HEK293 (cell line): Measurements from ENCODE around the gene ARHGAP45.
A peak's percentile ranks its signal among the peaks of the same experiment; 100 is the strongest.

Experiments used
- CTCF ChIA-PET: fragments of 350-600 bp; formaldehyde crosslinking; extraction: SDS; loops from one replicate; lab custom pipeline; 2021; ENCODE audit warnings: antibody characterized with exemption; lab: Yijun Ruan, JAX
- POLR2A ChIA-PET: fragments of 300-600 bp; formaldehyde crosslinking; extraction: SDS; loops from one replicate; lab custom pipeline; 2020; ENCODE audit warnings: antibody characterized with exemption, inconsistent platforms; lab: Yijun Ruan, JAX
- H3K27ac ChIP-seq: fragments of 200-500 bp; sonication (Bioruptor generic); 2 replicates; pipeline ENCODE4 v1.5.1; 2014; ENCODE audit warnings: low read depth, low read length, control low read depth, inconsistent platforms; ENCODE audit errors: extremely low read depth
- H3K36me3 ChIP-seq, 2 experiments: fragments of 200-500 bp in 1 of 2; sonication (Bioruptor generic) in 1 of 2; 1 replicate in 1 of 2; 2 replicates in 1 of 2; pipeline ENCODE4 v1.5.1; 2014 to 2017; ENCODE audit warnings: inconsistent platforms in 2 of 2, low read length in 2 of 2; ENCODE audit not compliant: control insufficient read depth in 2 of 2, insufficient read depth in 1 of 2
- H3K4me1 ChIP-seq: fragments of 200-500 bp; sonication (Bioruptor generic); 2 replicates; pipeline ENCODE4 v1.5.1; 2014; ENCODE audit warnings: mild to moderate bottlenecking, low read length, inconsistent platforms; ENCODE audit not compliant: control insufficient read depth, insufficient read depth
- H3K4me3 ChIP-seq: 2 replicates; pipeline ENCODE4 v1.5.1; 2011; ENCODE audit warnings: low read depth, mild to moderate bottlenecking, control low read depth, low read length, moderate library complexity
- H3K9me3 ChIP-seq: fragments of 200-500 bp; sonication (Bioruptor generic); 2 replicates; pipeline ENCODE4 v1.5.1; 2014; ENCODE audit warnings: low read depth, low read length, inconsistent platforms; ENCODE audit not compliant: control insufficient read depth, insufficient read depth
- AEBP2 ChIP-seq: fragments of 450-650 bp; formaldehyde crosslinking; IDR thresholded peaks from 2 replicates; pipeline ENCODE4 v1.5.1; 2016; ENCODE audit warnings: missing biosample characterization, missing genetic modification characterization, borderline replicate concordance
- EGR2 ChIP-seq: fragments of 450-650 bp; formaldehyde crosslinking; IDR thresholded peaks from 2 replicates; pipeline ENCODE4 v1.5.1; 2016; ENCODE audit warnings: low read depth, missing biosample characterization, missing genetic modification characterization
- GFI1B ChIP-seq: fragments of 450-650 bp; formaldehyde crosslinking; IDR thresholded peaks from 2 replicates; pipeline ENCODE4 v1.5.1; 2016; ENCODE audit warnings: missing biosample characterization, missing genetic modification characterization
- GLIS2 ChIP-seq: fragments of 450-650 bp; formaldehyde crosslinking; IDR thresholded peaks from 2 replicates; pipeline ENCODE4 v1.5.1; 2016; ENCODE audit warnings: missing biosample characterization, missing genetic modification characterization
- YY1 ChIP-seq: fragments of 450-650 bp; formaldehyde crosslinking; IDR thresholded peaks from 2 replicates; pipeline ENCODE4 v1.5.1; 2018; ENCODE audit warnings: missing biosample characterization, missing genetic modification characterization
- ZBTB6 ChIP-seq: fragments of 450-650 bp; formaldehyde crosslinking; IDR thresholded peaks from 2 replicates; pipeline ENCODE4 v1.5.1; 2017; ENCODE audit warnings: missing biosample characterization, missing genetic modification characterization
- ZFHX2 ChIP-seq: fragments of 450-650 bp; formaldehyde crosslinking; conservative IDR thresholded peaks from 2 replicates; pipeline ENCODE4 v1.5.1; 2016; ENCODE audit warnings: missing biosample characterization, missing genetic modification characterization
- ZNF133 ChIP-seq: fragments of 450-650 bp; formaldehyde crosslinking; IDR thresholded peaks from 2 replicates; pipeline ENCODE4 v1.5.1; 2016; ENCODE audit warnings: missing biosample characterization, missing genetic modification characterization
- ZNF146 ChIP-seq: fragments of 450-650 bp; formaldehyde crosslinking; IDR thresholded peaks from 2 replicates; pipeline ENCODE4 v1.5.1; 2016; ENCODE audit warnings: missing biosample characterization, missing genetic modification characterization
- ZNF18 ChIP-seq: fragments of 450-650 bp; formaldehyde crosslinking; IDR thresholded peaks from 2 replicates; pipeline ENCODE4 v1.5.1; 2016; ENCODE audit warnings: missing biosample characterization, missing genetic modification characterization
- ZNF223 ChIP-seq: fragments of 450-650 bp; formaldehyde crosslinking; IDR thresholded peaks from 2 replicates; pipeline ENCODE4 v1.5.1; 2016; ENCODE audit warnings: missing biosample characterization, missing genetic modification characterization
- ZNF239 ChIP-seq: fragments of 450-650 bp; formaldehyde crosslinking; IDR thresholded peaks from 2 replicates; pipeline ENCODE4 v1.5.1; 2016; ENCODE audit warnings: missing biosample characterization, missing genetic modification characterization
- ZNF248 ChIP-seq: fragments of 450-650 bp; formaldehyde crosslinking; IDR thresholded peaks from 2 replicates; pipeline ENCODE4 v1.5.1; 2017; ENCODE audit warnings: missing biosample characterization, missing genetic modification characterization
- ZNF311 ChIP-seq: fragments of 450-650 bp; formaldehyde crosslinking; IDR thresholded peaks from 2 replicates; pipeline ENCODE4 v1.5.1; 2017; ENCODE audit warnings: missing biosample characterization, missing genetic modification characterization, borderline replicate concordance
- ZNF324 ChIP-seq: fragments of 450-650 bp; formaldehyde crosslinking; IDR thresholded peaks from 2 replicates; pipeline ENCODE4 v1.5.1; 2016; ENCODE audit warnings: missing biosample characterization, missing genetic modification characterization
- ZNF335 ChIP-seq: fragments of 450-650 bp; formaldehyde crosslinking; conservative IDR thresholded peaks from 2 replicates; pipeline ENCODE4 v1.5.1; 2016; ENCODE audit warnings: missing biosample characterization, missing genetic modification characterization
- ZNF341 ChIP-seq: fragments of 450-650 bp; formaldehyde crosslinking; IDR thresholded peaks from 2 replicates; pipeline ENCODE4; 2016; ENCODE audit warnings: low read depth, missing biosample characterization, missing genetic modification characterization
- ZNF404 ChIP-seq: fragments of 450-650 bp; formaldehyde crosslinking; IDR thresholded peaks from 2 replicates; pipeline ENCODE4 v1.5.1; 2017; ENCODE audit warnings: missing biosample characterization, missing genetic modification characterization
- ZNF473 ChIP-seq: fragments of 450-650 bp; formaldehyde crosslinking; IDR thresholded peaks from 2 replicates; pipeline ENCODE4 v1.5.1; 2017; ENCODE audit warnings: missing biosample characterization, missing genetic modification characterization
- ZNF48 ChIP-seq: fragments of 450-650 bp; formaldehyde crosslinking; IDR thresholded peaks from 2 replicates; pipeline ENCODE4 v1.5.1; 2016; ENCODE audit warnings: missing biosample characterization, missing genetic modification characterization
- ZNF768 ChIP-seq: fragments of 450-650 bp; formaldehyde crosslinking; IDR thresholded peaks from 2 replicates; pipeline ENCODE4 v1.5.1; 2018; ENCODE audit warnings: missing biosample characterization, mild to moderate bottlenecking, missing genetic modification characterization
- ZNF791 ChIP-seq: fragments of 450-650 bp; formaldehyde crosslinking; IDR thresholded peaks from 2 replicates; pipeline ENCODE4 v1.5.1; 2016; ENCODE audit warnings: missing biosample characterization, missing genetic modification characterization

Gene ARHGAP45

GRCh38 chr19:1097810-1098176 is 30.8 kb downstream of the ARHGAP45 start:
- Histone ChIP-seq H3K9me3 (no peaks in the 10 kb centered on the region), H3K36me3 (peaks cover 8 to 14% of the 10 kb centered on the region in 2 experiments; a peak in 2 of 3 replicates), H3K4me1 (peaks cover 4% of the 10 kb centered on the region; the same call in 1 of the 2 replicates), H3K4me3 (no peak overlapping the region), H3K27ac (no peak overlapping the region)
- CTCF ChIA-PET = interaction anchor here (0.5 to 1.2 kb wide), 4 partner anchors 97 to 510 kb away, joined by 3 to 6 read pairs (median 3); no protein-coding TSS in a partner anchor
- no peak for TF ChIP-seq YY1 (tag by site-specific recombination)
- TF ChIP-seq ZNF341 = no peak
- TF ChIP-seq ZNF146 (tag by site-specific recombination) = no peak
- POLR2A ChIA-PET = no interaction called here

- TF ChIP-seq ZNF768 (peak; percentile 73; the same call in 1 of the 2 replicates), EGR2 (tag by site-specific recombination) (peak; percentile 17; the same call in 1 of the 2 replicates), ZNF335 (no peak), ZNF133 (no peak)
- Histone ChIP-seq H3K4me1 (peaks cover 4% of the 10 kb centered on the region; the same call in 1 of the 2 replicates), H3K36me3 (peaks cover 2 to 8% of the 10 kb centered on the region in 2 experiments; a peak in 2 of 3 replicates), H3K4me3 (no peak overlapping the region), H3K9me3 (no peaks in the 10 kb centered on the region), H3K27ac (no peak overlapping the region)
- ChIA-PET POLR2A (no interaction called here), CTCF (interaction anchor here (0.5 to 1.2 kb wide), 4 partner anchors 97 to 511 kb away, joined by 3 to 6 read pairs (median 4); no protein-coding TSS in a partner anchor)
Measured at GRCh38 chr19:1098177-1099051, 31.4 kb downstream of the ARHGAP45 start.

GRCh38 chr19:1101337-1101698 is 34.4 kb downstream of the ARHGAP45 start:
- POLR2A ChIA-PET = no interaction called here
- Histone ChIP-seq H3K4me3 (no peak overlapping the region), H3K9me3 (no peaks in the 10 kb centered on the region), H3K27ac (no peak overlapping the region), H3K36me3 (peaks cover 0 to 13% of the 10 kb centered on the region in 2 experiments; a peak in 1 of 3 replicates), H3K4me1 (no peaks in the 10 kb centered on the region; the same call in 1 of the 2 replicates)
- TF ChIP-seq ZNF18 (tag by site-specific recombination) (0 out of 2 replicates have a peak, but pooled peaks have one; percentile 5), GLIS2 (tag by site-specific recombination) (no peak), ZBTB6 (tag by site-specific recombination) (peak; percentile 64; the same call in 1 of the 2 replicates)
- CTCF ChIA-PET = interaction anchor here (0.6 to 1.1 kb wide), 5 partner anchors 11 to 178 kb away, joined by 3 to 4 read pairs (median 4); no protein-coding TSS in a partner anchor

- Histone ChIP-seq H3K9me3 (no peaks in the 10 kb centered on the region), H3K27ac (no peak overlapping the region), H3K36me3 (peaks cover 0 to 25% of the 10 kb centered on the region in 2 experiments; a peak in 1 of 3 replicates), H3K4me3 (no peak overlapping the region), H3K4me1 (no peaks in the 10 kb centered on the region; the same call in 1 of the 2 replicates)
- ChIA-PET POLR2A (interaction anchor here (0.6 to 2.2 kb wide), 9 partner anchors 19 to 166 kb away, joined by 3 to 16 read pairs (median 3); partner anchors contain the start of gene CIRBP), CTCF (interaction anchor here (0.6 to 3.2 kb wide), 3 partner anchors 11 to 146 kb away, joined by 3 to 13 read pairs (median 4); no protein-coding TSS in a partner anchor)
- TF ChIP-seq GFI1B = no peak
- TF ChIP-seq ZNF223 (tag by site-specific recombination) = no peak
- TF ChIP-seq ZNF48 = no peak
- no peak for TF ChIP-seq ZNF239
- TF ChIP-seq ZFHX2 (tag by site-specific recombination) = peak; percentile 80
- TF ChIP-seq ZNF404 = no peak
- TF ChIP-seq ZNF311 (tag by site-specific recombination) = no peak
- no peak for TF ChIP-seq ZNF324 (tag by site-specific recombination)
- TF ChIP-seq ZNF248 (tag by site-specific recombination) = no peak
- no peak for TF ChIP-seq ZNF791
- TF ChIP-seq AEBP2 = no peak
- no peak for TF ChIP-seq ZNF473 (tag by site-specific recombination)
- no peak for TF ChIP-seq ZNF335
Measured at GRCh38 chr19:1102407-1103131, 35.6 kb downstream of the ARHGAP45 start.
